Mesenchymal stem cell (in vitro differentiated cells and primary cell): ENCODE results near the gene GPATCH2.

Source experiments
- DNase-seq: peaks from one replicate; pipeline ENCODE4 v3.0.0-alpha.2; 2013
- H2AFZ ChIP-seq: one replicate; pipeline ENCODE4 v1.6.1; 2013; ENCODE audit warnings: low read depth, mild to moderate bottlenecking, control low read depth, inconsistent platforms, low read length, moderate library complexity
- H2AK5ac ChIP-seq: 2 replicates; pipeline ENCODE4 v1.6.1; 2013; ENCODE audit warnings: low read length, moderate library complexity, mild to moderate bottlenecking, inconsistent platforms; ENCODE audit not compliant: severe bottlenecking
- H2BK120ac ChIP-seq: one replicate; pipeline ENCODE4 v1.6.1; 2013; ENCODE audit warnings: low read depth, mild to moderate bottlenecking, inconsistent platforms, low read length, moderate library complexity
- H2BK12ac ChIP-seq, 2 experiments: one replicate each; pipeline ENCODE4 v1.6.1; 2013; ENCODE audit warnings: inconsistent platforms in 2 of 2, low read length in 2 of 2, mild to moderate bottlenecking in 2 of 2, moderate library complexity in 2 of 2, control low read depth in 1 of 2
- H2BK15ac ChIP-seq: one replicate; pipeline ENCODE4 v1.6.1; 2013; ENCODE audit warnings: mild to moderate bottlenecking, low read depth, inconsistent platforms; ENCODE audit not compliant: poor library complexity, severe bottlenecking
- H2BK5ac ChIP-seq: 2 replicates; pipeline ENCODE4 v1.6.1; 2013; ENCODE audit warnings: low read depth, mild to moderate bottlenecking, low read length, control low read depth, inconsistent platforms; ENCODE audit not compliant: poor library complexity, severe bottlenecking
- H3K14ac ChIP-seq, 2 experiments: one replicate each; pipeline ENCODE4 v1.6.1; 2013; ENCODE audit warnings: inconsistent platforms in 2 of 2, low read length in 2 of 2, control low read depth in 1 of 2, mild to moderate bottlenecking in 1 of 2, moderate library complexity in 1 of 2
- H3K18ac ChIP-seq, 2 experiments: one replicate each; pipeline ENCODE4 v1.6.1; 2013; ENCODE audit warnings: inconsistent platforms in 2 of 2, low read length in 2 of 2, control low read depth in 1 of 2, low read depth in 1 of 2, mild to moderate bottlenecking in 1 of 2
- H3K23ac ChIP-seq, 2 experiments: one replicate each; pipeline ENCODE4 v1.6.1; 2013; ENCODE audit warnings: inconsistent platforms in 2 of 2, low read length in 2 of 2, mild to moderate bottlenecking in 2 of 2, moderate library complexity in 2 of 2, control low read depth in 1 of 2
- H3K27ac ChIP-seq: 2 replicates; pipeline ENCODE4 v1.5.1; 2013; ENCODE audit warnings: mild to moderate bottlenecking, moderate library complexity, low read length, control low read depth, inconsistent platforms; ENCODE audit not compliant: poor library complexity, severe bottlenecking
- H3K27me3 ChIP-seq, 2 experiments: 2 replicates each; pipeline versions ENCODE4 v1.6.1 to v1.7.0; 2013; ENCODE audit warnings: low read length in 2 of 2, mild to moderate bottlenecking in 2 of 2, moderate library complexity in 2 of 2, control low read depth in 1 of 2, inconsistent platforms in 1 of 2; ENCODE audit not compliant: control insufficient read depth in 1 of 2, insufficient read depth in 1 of 2
- H3K36me3 ChIP-seq, 2 experiments: 2 replicates each; pipeline versions ENCODE4 v1.6.1 to v1.7.0; 2013; ENCODE audit warnings: low read length in 2 of 2, control low read depth in 1 of 2, inconsistent platforms in 1 of 2, low read depth in 1 of 2, mild to moderate bottlenecking in 1 of 2; ENCODE audit not compliant: insufficient read depth in 2 of 2, control insufficient read depth in 1 of 2
- H3K4ac ChIP-seq, 2 experiments: one replicate each; pipeline ENCODE4 v1.6.1; 2013; ENCODE audit warnings: inconsistent platforms in 2 of 2, low read length in 2 of 2, mild to moderate bottlenecking in 2 of 2, moderate library complexity in 2 of 2, control low read depth in 1 of 2, low read depth in 1 of 2
- H3K4me1 ChIP-seq: 2 replicates; pipeline ENCODE4 v1.6.1; 2013; ENCODE audit warnings: low read depth, low read length, control low read depth; ENCODE audit not compliant: control insufficient read depth, insufficient read depth
- H3K4me2 ChIP-seq: 2 replicates; pipeline ENCODE4 v1.6.1; 2013; ENCODE audit warnings: low read length, mild to moderate bottlenecking, inconsistent platforms; ENCODE audit not compliant: poor library complexity, severe bottlenecking
- H3K4me3 ChIP-seq, 2 experiments: 2 replicates each; pipeline versions ENCODE4 v1.5.1 to v1.7.0; 2013; ENCODE audit warnings: low read length in 2 of 2, mild to moderate bottlenecking in 2 of 2, control low read depth in 1 of 2, low read depth in 1 of 2; ENCODE audit not compliant: insufficient read depth in 1 of 2
- H3K79me1 ChIP-seq: replicated peaks from 2 replicates; pipeline ENCODE4 v1.6.1; 2013; ENCODE audit warnings: mild to moderate bottlenecking, control low read depth, low read length, inconsistent platforms; ENCODE audit not compliant: poor library complexity, severe bottlenecking
- H3K9ac ChIP-seq: 2 replicates; pipeline ENCODE4 v1.7.0; 2013; ENCODE audit warnings: mild to moderate bottlenecking, low read length, moderate library complexity
- H3K9me3 ChIP-seq: 2 replicates; pipeline ENCODE4 v1.7.0; 2013; ENCODE audit warnings: mild to moderate bottlenecking, low read length; ENCODE audit not compliant: control insufficient read depth
- H4K8ac ChIP-seq: one replicate; pipeline ENCODE4 v1.6.1; 2013; ENCODE audit warnings: inconsistent platforms, mild to moderate bottlenecking, low read length, moderate library complexity
- H4K91ac ChIP-seq: one replicate; pipeline ENCODE4 v1.6.1; 2013; ENCODE audit warnings: mild to moderate bottlenecking, low read length, inconsistent platforms
- WGBS: methylation state at CpG from one replicate; pipeline ENCODE4 v1.1.7; 2013; ENCODE audit warnings: mixed read lengths; 5-methylcytosine and 5-hydroxymethylcytosine counted together

The GPATCH2 gene

GRCh38 chr1:217494767-217495166 lies 136.1 kb downstream of the GPATCH2 start:
- Histone ChIP-seq H3K9me3 (no peaks in the 10 kb centered on the region), H4K8ac (no peak overlapping the region), H3K18ac (no peak overlapping the region), H3K23ac (no peak overlapping the region), H2AK5ac (no peak overlapping the region), H3K27me3 (no peaks in the 10 kb centered on the region), H3K4ac (no peak overlapping the region), H3K4me2 (no peak overlapping the region), H2AFZ (no peak overlapping the region), H3K9ac (no peak overlapping the region), H3K27ac (no peak overlapping the region), H2BK12ac (no peak overlapping the region), H3K4me1 (no peaks in the 10 kb centered on the region), H2BK15ac (no peak overlapping the region), H2BK5ac (no peak overlapping the region), H2BK120ac (no peak overlapping the region), H3K4me3 (no peak overlapping the region), H3K14ac (no peak overlapping the region), H4K91ac (no peak overlapping the region), H3K36me3 (peaks cover 3 to 32% of the 10 kb centered on the region in 2 experiments), H3K79me1 (peaks cover 2% of the 10 kb centered on the region)
- no CpG with 5 or more reads among the region's 2 CpGs for WGBS
- no peak for DNase-seq

- Histone ChIP-seq H3K27me3 (no peaks in the 10 kb centered on the region), H3K27ac (no peak overlapping the region), H4K91ac (no peak overlapping the region), H2BK5ac (no peak overlapping the region), H2AK5ac (no peak overlapping the region), H3K4ac (no peak overlapping the region), H3K18ac (no peak overlapping the region), H3K4me2 (no peak overlapping the region), H2BK15ac (no peak overlapping the region), H3K4me3 (no peak overlapping the region), H3K14ac (no peak overlapping the region), H2BK120ac (no peak overlapping the region), H3K23ac (no peak overlapping the region), H2AFZ (no peak overlapping the region), H3K9ac (no peak overlapping the region), H3K9me3 (no peaks in the 10 kb centered on the region), H3K79me1 (no peaks in the 10 kb centered on the region), H4K8ac (no peak overlapping the region), H2BK12ac (no peak overlapping the region), H3K4me1 (no peaks in the 10 kb centered on the region), H3K36me3 (peaks cover 3 to 36% of the 10 kb centered on the region in 2 experiments)
- WGBS: no CpG with 5 or more reads among the region's 1 CpG
- peak; percentile 14 for DNase-seq
Observed at GRCh38 chr1:217493290-217493689, 137.6 kb downstream of the GPATCH2 start.

GRCh38 chr1:217484871-217485270 lies 146.0 kb downstream of the GPATCH2 start:
- Histone ChIP-seq H3K36me3 (peaks cover 2 to 17% of the 10 kb centered on the region in 2 experiments), H2AFZ (no peak overlapping the region), H2BK15ac (no peak overlapping the region), H3K79me1 (no peaks in the 10 kb centered on the region), H3K27ac (no peak overlapping the region), H3K27me3 (no peaks in the 10 kb centered on the region), H3K18ac (no peak overlapping the region), H4K8ac (no peak overlapping the region), H2AK5ac (no peak overlapping the region), H4K91ac (no peak overlapping the region), H3K4me2 (no peak overlapping the region), H2BK12ac (no peak overlapping the region), H2BK5ac (no peak overlapping the region), H3K4ac (no peak overlapping the region), H3K14ac (no peak overlapping the region), H3K9me3 (peaks cover 10% of the 10 kb centered on the region), H3K4me1 (no peaks in the 10 kb centered on the region), H3K4me3 (no peak overlapping the region), H3K23ac (no peak overlapping the region), H2BK120ac (no peak overlapping the region), H3K9ac (no peak overlapping the region)
- DNase-seq: no peak

GRCh38 chr1:217482356-217483102 lies 148.4 kb downstream of the GPATCH2 start:
- Histone ChIP-seq H3K4me1 (no peaks in the 10 kb centered on the region), H3K4me2 (no peak overlapping the region), H2AFZ (no peak overlapping the region), H3K27ac (no peak overlapping the region), H3K36me3 (peaks cover 3 to 20% of the 10 kb centered on the region in 2 experiments), H2BK15ac (no peak overlapping the region), H2BK12ac (no peak overlapping the region), H3K27me3 (no peaks in the 10 kb centered on the region), H2AK5ac (no peak overlapping the region), H4K8ac (no peak overlapping the region), H3K23ac (no peak overlapping the region), H3K14ac (no peak overlapping the region), H3K79me1 (no peaks in the 10 kb centered on the region), H3K9ac (no peak overlapping the region), H3K9me3 (peaks cover 16% of the 10 kb centered on the region), H4K91ac (no peak overlapping the region), H3K4me3 (no peak overlapping the region), H2BK5ac (no peak overlapping the region), H3K4ac (no peak overlapping the region), H3K18ac (no peak overlapping the region), H2BK120ac (no peak overlapping the region)
- DNase-seq: peak; percentile 78
- WGBS: 38% methylated on average over 2 of the region's 3 CpGs
